ENCODE results near the gene FARSA.

FARSA gene

GRCh38 chr19:12975221-12975741 is 41.8 kb upstream of the FARSA start:
- TF ChIP-seq, protein P1, sequence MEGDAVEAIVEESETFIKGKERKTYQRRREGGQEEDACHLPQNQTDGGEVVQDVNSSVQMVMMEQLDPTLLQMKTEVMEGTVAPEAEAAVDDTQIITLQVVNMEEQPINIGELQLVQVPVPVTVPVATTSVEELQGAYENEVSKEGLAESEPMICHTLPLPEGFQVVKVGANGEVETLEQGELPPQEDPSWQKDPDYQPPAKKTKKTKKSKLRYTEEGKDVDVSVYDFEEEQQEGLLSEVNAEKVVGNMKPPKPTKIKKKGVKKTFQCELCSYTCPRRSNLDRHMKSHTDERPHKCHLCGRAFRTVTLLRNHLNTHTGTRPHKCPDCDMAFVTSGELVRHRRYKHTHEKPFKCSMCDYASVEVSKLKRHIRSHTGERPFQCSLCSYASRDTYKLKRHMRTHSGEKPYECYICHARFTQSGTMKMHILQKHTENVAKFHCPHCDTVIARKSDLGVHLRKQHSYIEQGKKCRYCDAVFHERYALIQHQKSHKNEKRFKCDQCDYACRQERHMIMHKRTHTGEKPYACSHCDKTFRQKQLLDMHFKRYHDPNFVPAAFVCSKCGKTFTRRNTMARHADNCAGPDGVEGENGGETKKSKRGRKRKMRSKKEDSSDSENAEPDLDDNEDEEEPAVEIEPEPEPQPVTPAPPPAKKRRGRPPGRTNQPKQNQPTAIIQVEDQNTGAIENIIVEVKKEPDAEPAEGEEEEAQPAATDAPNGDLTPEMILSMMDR (IDR thresholded peaks at IDR 0.05; ENCODE audit: low read depth, low read length) = no peak
- TF ChIP-seq EZH2phosphoT487 (IDR thresholded peaks at IDR 0.05; ENCODE audit: low read depth) = no peak
- Histone ChIP-seq H3K9ac (ENCODE audit: low read length) (no peak overlapping the region), H3K4me2 (ENCODE audit: low read length) (no peak overlapping the region)

GRCh38 chr19:12974301-12975220 is 41.0 kb upstream of the FARSA start:
- H3K27me3 ChIP-seq (ENCODE audit: low read depth, low read length) = peaks cover 6% of the 10 kb centered on the region; the same call in 1 of the 2 replicates
- peaks cover 15% of the 10 kb centered on the region for H3K4me1 ChIP-seq (ENCODE audit: low read length)
- TF ChIP-seq, protein P1 (IDR thresholded peaks at IDR 0.05; ENCODE audit: low read depth, low read length) = no peak
- TF ChIP-seq EZH2phosphoT487 (IDR thresholded peaks at IDR 0.05; ENCODE audit: low read depth) = no peak
- H3K4me2 ChIP-seq (ENCODE audit: low read length) = peak overlapping the region; percentile 41
- no peak overlapping the region; the same call in 1 of the 2 replicates for H3K9ac ChIP-seq (ENCODE audit: low read length)
- no peak overlapping the region for H3K4me3 ChIP-seq (ENCODE audit: low read length)
- no peaks in the 10 kb centered on the region for H3K36me3 ChIP-seq (replicated peaks; ENCODE audit: low read depth, low read length)
- no peaks in the 10 kb centered on the region for H4K20me1 ChIP-seq (ENCODE audit: insufficient read depth, low read length)
- H3K79me2 ChIP-seq (ENCODE audit: low read length) = no peaks in the 10 kb centered on the region
- no peak overlapping the region for H3K27ac ChIP-seq (ENCODE audit: low read length)
- H3K9me3 ChIP-seq (ENCODE audit: insufficient read depth, low read length) = no peaks in the 10 kb centered on the region
- peak overlapping the region; percentile 43; the same call in 1 of the 2 replicates for H2AFZ ChIP-seq (ENCODE audit: low read depth, low read length)

More at GRCh38 chr19:12975221-12975741, 41.8 kb upstream of the FARSA start:
- no peaks in the 10 kb centered on the region for H3K9me3 ChIP-seq (ENCODE audit: insufficient read depth, low read length)
- H4K20me1 ChIP-seq (ENCODE audit: insufficient read depth, low read length) = no peaks in the 10 kb centered on the region
- H2AFZ ChIP-seq (ENCODE audit: low read depth, low read length) = 0 out of 2 replicates have a peak overlapping the region, but pooled peaks have one; percentile 43
- H3K36me3 ChIP-seq (replicated peaks; ENCODE audit: low read depth, low read length) = no peaks in the 10 kb centered on the region
- H3K4me1 ChIP-seq (ENCODE audit: low read length) = peaks cover 15% of the 10 kb centered on the region
- H3K4me3 ChIP-seq (ENCODE audit: low read length) = no peak overlapping the region
- H3K27me3 ChIP-seq (ENCODE audit: low read depth, low read length) = peaks cover 6% of the 10 kb centered on the region; the same call in 1 of the 2 replicates
- H3K79me2 ChIP-seq (ENCODE audit: low read length) = no peaks in the 10 kb centered on the region
- H3K27ac ChIP-seq (ENCODE audit: low read length) = no peak overlapping the region

DNA sequence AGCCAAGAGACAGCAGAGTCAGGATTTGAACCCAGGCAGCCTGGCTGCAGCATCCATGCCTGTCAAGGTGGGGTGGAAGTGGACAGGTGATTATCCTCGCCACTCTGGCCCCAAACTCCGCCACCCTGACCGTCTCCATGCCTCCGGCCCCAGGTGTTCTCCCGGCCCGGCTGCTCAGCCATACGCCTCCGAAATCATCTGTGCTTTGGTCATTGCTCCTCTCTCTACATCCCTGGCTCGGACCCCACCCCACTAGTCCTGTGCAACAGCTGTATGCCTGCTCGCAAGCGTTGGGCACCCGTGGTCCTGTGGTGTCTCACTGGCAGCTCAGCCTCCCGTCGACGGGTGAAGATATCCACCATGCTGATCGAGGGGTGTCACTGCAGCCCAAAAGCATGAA is 39.7 kb upstream of the FARSA start:
- no peak overlapping the region for H3K9ac ChIP-seq (ENCODE audit: low read length)
- no peaks in the 10 kb centered on the region for H4K20me1 ChIP-seq (ENCODE audit: insufficient read depth, low read length)
- H3K4me2 ChIP-seq (ENCODE audit: low read length) = no peak overlapping the region
- H3K36me3 ChIP-seq (replicated peaks; ENCODE audit: low read depth, low read length) = no peaks in the 10 kb centered on the region
- peaks cover 15% of the 10 kb centered on the region for H3K4me1 ChIP-seq (ENCODE audit: low read length)
- peaks cover 6% of the 10 kb centered on the region; the same call in 1 of the 2 replicates for H3K27me3 ChIP-seq (ENCODE audit: low read depth, low read length)
- H2AFZ ChIP-seq (ENCODE audit: low read depth, low read length) = no peak overlapping the region
- no peak overlapping the region for H3K4me3 ChIP-seq (ENCODE audit: low read length)
- no peaks in the 10 kb centered on the region for H3K79me2 ChIP-seq (ENCODE audit: low read length)
- TF ChIP-seq, protein P1 (IDR thresholded peaks at IDR 0.05; ENCODE audit: low read depth, low read length) = no peak
- TF ChIP-seq EZH2phosphoT487 (IDR thresholded peaks at IDR 0.05; ENCODE audit: low read depth) = no peak
- H3K9me3 ChIP-seq (ENCODE audit: insufficient read depth, low read length) = no peaks in the 10 kb centered on the region
- no peak overlapping the region for H3K27ac ChIP-seq (ENCODE audit: low read length)
